Activated naive CD8-positive, alpha-beta T cell (primary cell): ENCODE data around the gene OR2A14.
"Not testable (repeated sequence)": the region's sequence is repeated elsewhere in the genome, so short reads cannot be mapped to it uniquely, and the experiment has no call there.

Source experiments
- H3K27ac Mint-ChIP-seq: one replicate; pipeline ENCODE4 v1.8.0; 2021; ENCODE audit warnings: mixed read lengths
- H3K27me3 Mint-ChIP-seq: one replicate; pipeline ENCODE4 v1.8.0; 2021; ENCODE audit warnings: mixed read lengths
- H3K36me3 Mint-ChIP-seq: one replicate; pipeline ENCODE4 v1.8.0; 2021; ENCODE audit warnings: mixed read lengths
- H3K4me1 Mint-ChIP-seq: one replicate; pipeline ENCODE4 v1.8.0; 2021; ENCODE audit warnings: low read depth, mixed read lengths
- H3K4me3 Mint-ChIP-seq: one replicate; pipeline ENCODE4 v1.8.0; 2021; ENCODE audit warnings: mild to moderate bottlenecking, mixed read lengths
- H3K9me3 Mint-ChIP-seq: one replicate; pipeline ENCODE4 v1.8.0; 2021; ENCODE audit warnings: low read depth, mixed read lengths

The OR2A14 gene

DNA sequence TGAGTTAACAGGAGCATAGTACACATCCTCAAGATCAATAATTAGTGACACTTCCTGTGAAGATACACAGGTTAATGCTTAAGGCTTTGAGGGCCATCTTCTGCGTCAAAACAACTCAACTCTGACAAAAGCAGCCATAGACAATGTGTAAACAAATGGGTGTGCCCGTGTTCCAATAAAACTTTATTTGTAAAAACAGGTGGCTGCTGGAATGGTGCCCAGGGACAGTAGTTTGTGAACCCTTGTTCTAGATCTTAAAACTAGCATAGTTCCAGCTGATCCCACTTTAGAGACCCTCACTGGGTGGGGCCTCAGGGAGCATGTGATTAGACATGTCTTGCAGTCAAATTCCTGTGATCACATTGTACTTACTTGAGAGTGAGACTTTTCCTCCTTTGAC is 7.8 kb downstream of the OR2A14 start:
- Mint-ChIP-seq H3K4me3 (no peak overlapping the region), H3K27me3 (no peaks in the 10 kb centered on the region)

GRCh38 chr7:144132262-144132661 is 9.3 kb downstream of the OR2A14 start:
- Mint-ChIP-seq H3K4me3 (no peak overlapping the region), H3K36me3 (no peaks in the 10 kb centered on the region), H3K4me1 (no peaks in the 10 kb centered on the region), H3K9me3 (no peaks in the 10 kb centered on the region), H3K27ac (no peak overlapping the region), H3K27me3 (peaks cover 4% of the 10 kb centered on the region)

More for the DNA sequence above, 7.8 kb downstream of the OR2A14 start:
- H3K27ac Mint-ChIP-seq: no peak overlapping the region
- H3K36me3 Mint-ChIP-seq: no peaks in the 10 kb centered on the region
- no peaks in the 10 kb centered on the region for H3K4me1 Mint-ChIP-seq
- no peaks in the 10 kb centered on the region for H3K9me3 Mint-ChIP-seq

- H3K27me3 Mint-ChIP-seq: peaks cover 4% of the 10 kb centered on the region
- no peaks in the 10 kb centered on the region for H3K9me3 Mint-ChIP-seq
- H3K4me1 Mint-ChIP-seq: no peaks in the 10 kb centered on the region
These were observed 10.3 kb downstream of the OR2A14 start for GRCh38 chr7:144133307-144133706.

DNA sequence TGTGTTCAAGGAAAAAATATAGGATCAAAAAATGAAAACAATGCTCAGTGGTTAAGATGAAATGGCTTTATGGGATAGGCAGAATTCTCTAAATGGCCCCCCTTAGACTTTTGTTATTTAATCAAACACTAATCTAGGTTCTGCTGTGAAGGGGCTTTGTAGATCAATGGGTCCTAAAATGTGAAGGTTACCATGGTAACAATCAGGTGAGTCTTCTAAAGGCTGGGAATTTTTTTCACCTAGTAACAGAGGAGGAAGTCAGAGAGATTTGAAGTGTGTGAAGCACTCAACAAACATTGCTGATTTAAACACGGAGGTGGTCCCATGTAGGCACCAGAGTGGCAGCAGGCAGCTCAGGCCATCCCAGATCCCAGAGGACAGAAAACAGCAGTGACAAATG is 11.1 kb downstream of the OR2A14 start:
- H3K4me1 Mint-ChIP-seq: no peaks in the 10 kb centered on the region
- H3K27ac Mint-ChIP-seq: no peak overlapping the region
- H3K9me3 Mint-ChIP-seq: no peaks in the 10 kb centered on the region
- no peak overlapping the region for H3K4me3 Mint-ChIP-seq
- H3K36me3 Mint-ChIP-seq: no peaks in the 10 kb centered on the region
- H3K27me3 Mint-ChIP-seq: peaks cover 4% of the 10 kb centered on the region

More at GRCh38 chr7:144133307-144133706, 10.3 kb downstream of the OR2A14 start:
- H3K4me3 Mint-ChIP-seq: no peak overlapping the region
- H3K27ac Mint-ChIP-seq: no peak overlapping the region
- no peaks in the 10 kb centered on the region for H3K36me3 Mint-ChIP-seq

GRCh38 chr7:144137501-144137900 is 14.5 kb downstream of the OR2A14 start:
- Mint-ChIP-seq H3K27me3 (peaks cover 6% of the 10 kb centered on the region), H3K4me3 (no peak overlapping the region), H3K9me3 (no peaks in the 10 kb centered on the region), H3K27ac (no peak overlapping the region), H3K4me1 (no peaks in the 10 kb centered on the region), H3K36me3 (peaks cover 3% of the 10 kb centered on the region)

DNA sequence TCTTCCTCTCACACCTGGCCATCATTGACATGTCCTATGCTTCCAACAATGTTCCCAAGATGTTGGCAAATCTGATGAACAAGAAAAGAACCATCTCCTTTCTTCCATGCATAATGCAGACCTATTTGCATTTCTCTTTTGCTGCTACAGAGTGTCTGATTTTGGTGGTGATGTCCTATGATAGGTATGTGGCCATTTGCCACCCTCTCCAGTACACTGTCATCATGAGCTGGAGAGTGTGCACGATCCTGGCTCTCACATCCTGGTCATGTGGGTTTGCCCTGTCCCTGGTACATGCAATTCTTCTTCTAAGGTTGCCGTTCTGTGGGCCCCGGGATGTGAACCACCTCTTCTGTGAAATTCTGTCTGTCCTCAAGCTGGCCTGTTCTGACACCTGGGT is 19.2 kb downstream of the OR2A14 start:
- Mint-ChIP-seq H3K27me3 (peaks cover 2% of the 10 kb centered on the region), H3K9me3 (peaks cover 7% of the 10 kb centered on the region), H3K36me3 (peaks cover 7% of the 10 kb centered on the region), H3K4me1 (no peaks in the 10 kb centered on the region), H3K27ac (no peak overlapping the region), H3K4me3 (no peak overlapping the region)

GRCh38 chr7:144144426-144144825 is 21.4 kb downstream of the OR2A14 start:
- Mint-ChIP-seq H3K4me3 (no peak overlapping the region), H3K27me3 (peaks cover 6% of the 10 kb centered on the region), H3K36me3 (peaks cover 24% of the 10 kb centered on the region), H3K4me1 (no peaks in the 10 kb centered on the region), H3K9me3 (peaks cover 25% of the 10 kb centered on the region), H3K27ac (no peak overlapping the region)

GRCh38 chr7:144148224-144148827 is 25.4 kb downstream of the OR2A14 start:
- Mint-ChIP-seq H3K27ac (no peak overlapping the region), H3K4me1 (no peaks in the 10 kb centered on the region), H3K36me3 (peaks cover 28% of the 10 kb centered on the region)

DNA sequence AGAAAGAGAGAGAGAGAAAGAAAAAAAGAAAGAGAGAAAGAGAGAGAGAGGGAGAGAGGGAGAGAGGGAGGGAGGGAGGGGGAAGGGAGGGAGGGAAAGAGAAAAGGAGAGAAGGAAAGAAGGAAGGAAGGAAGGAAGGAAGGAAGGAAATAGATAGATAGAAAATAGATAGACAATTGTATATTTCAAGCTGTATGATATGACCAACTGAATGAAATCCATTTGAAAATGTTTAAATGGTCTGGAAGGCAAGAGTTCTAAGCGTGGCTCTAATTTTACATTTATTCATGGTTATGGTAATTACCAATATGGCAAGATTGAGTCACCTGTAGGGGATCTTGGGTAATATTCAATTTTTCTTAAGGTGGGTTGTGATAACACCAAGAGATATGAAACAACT is 35.9 kb downstream of the OR2A14 start:
- H3K4me1 Mint-ChIP-seq: no peaks in the 10 kb centered on the region
- no peak overlapping the region for H3K27ac Mint-ChIP-seq
- no peak overlapping the region for H3K4me3 Mint-ChIP-seq

More at GRCh38 chr7:144148224-144148827, 25.4 kb downstream of the OR2A14 start:
- Mint-ChIP-seq H3K27me3 (peaks cover 17% of the 10 kb centered on the region), H3K4me3 (no peak overlapping the region), H3K9me3 (peaks cover 42% of the 10 kb centered on the region)

GRCh38 chr7:144164784-144165183 is 41.8 kb downstream of the OR2A14 start:
- Mint-ChIP-seq H3K27me3 (peaks cover 9% of the 10 kb centered on the region), H3K27ac (no peak overlapping the region), H3K36me3 (peaks cover 5% of the 10 kb centered on the region), H3K4me1 (no peaks in the 10 kb centered on the region), H3K4me3 (no peak overlapping the region), H3K9me3 (no peaks in the 10 kb centered on the region)

More for the DNA sequence above, 35.9 kb downstream of the OR2A14 start:
- no peaks in the 10 kb centered on the region for H3K36me3 Mint-ChIP-seq
- peaks cover 8% of the 10 kb centered on the region for H3K27me3 Mint-ChIP-seq
- H3K9me3 Mint-ChIP-seq: no peaks in the 10 kb centered on the region

GRCh38 chr7:144171594-144172350 is 48.8 kb downstream of the OR2A14 start:
- not testable (repeated sequence) for H3K27me3 Mint-ChIP-seq, H3K9me3 Mint-ChIP-seq, H3K4me3 Mint-ChIP-seq, H3K27ac Mint-ChIP-seq, H3K4me1 Mint-ChIP-seq, H3K36me3 Mint-ChIP-seq

GRCh38 chr7:144174613-144175012 is 51.6 kb downstream of the OR2A14 start:
- peaks cover 3% of the 10 kb centered on the region for H3K9me3 Mint-ChIP-seq
- no peak overlapping the region for H3K27ac Mint-ChIP-seq
- H3K36me3 Mint-ChIP-seq: no peaks in the 10 kb centered on the region
- peaks cover 3% of the 10 kb centered on the region for H3K4me1 Mint-ChIP-seq
- peaks cover 9% of the 10 kb centered on the region for H3K27me3 Mint-ChIP-seq
- H3K4me3 Mint-ChIP-seq: no peak overlapping the region

GRCh38 chr7:144178380-144179164 is 55.6 kb downstream of the OR2A14 start:
- H3K4me3 Mint-ChIP-seq, H3K27ac Mint-ChIP-seq, H3K9me3 Mint-ChIP-seq, H3K4me1 Mint-ChIP-seq, H3K27me3 Mint-ChIP-seq, H3K36me3 Mint-ChIP-seq: not testable (repeated sequence)

DNA sequence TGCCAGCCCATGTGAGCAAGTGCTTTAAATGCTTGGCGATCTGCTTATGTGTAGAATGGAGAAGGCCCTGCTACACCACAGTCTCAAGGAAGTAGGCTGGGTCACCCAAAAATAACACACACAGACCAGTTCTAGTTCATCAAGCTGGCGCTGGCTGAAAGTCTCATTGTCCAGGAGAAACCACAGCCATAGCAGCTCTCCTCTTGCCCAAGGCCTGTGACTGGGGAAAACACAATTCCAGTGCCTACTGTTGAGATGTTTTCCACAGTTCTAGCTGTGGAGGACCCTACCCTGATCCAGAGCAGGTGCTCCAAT is 56.1 kb downstream of the OR2A14 start:
- H3K27ac Mint-ChIP-seq, H3K4me1 Mint-ChIP-seq, H3K36me3 Mint-ChIP-seq, H3K27me3 Mint-ChIP-seq, H3K9me3 Mint-ChIP-seq, H3K4me3 Mint-ChIP-seq: not testable (repeated sequence)
